HepG2 (cell line): Measurements from ENCODE around the gene CSTF1. TPM values are rescaled to one million over a fixed set of nuclear protein-coding genes. Genes with fewer than 3 reads are reported as not detected.

ENCODE experiments used
- GMEB1 ChIP-seq: sonication (generic); formaldehyde crosslinking; IDR thresholded peaks from 2 replicates; pipeline ENCODE4 v1.5.1; 2020; ENCODE audit warnings: missing genetic modification reagents, mild to moderate bottlenecking, borderline replicate concordance
- MAFK ChIP-seq, 2 experiments: IDR thresholded peaks in 1 of 2; conservative IDR thresholded peaks in 1 of 2; 2 replicates each; pipeline ENCODE4 v1.6.1; 2011; ENCODE audit warnings: improper control_type of control experiment in 2 of 2, low read length in 2 of 2
- MTA3 ChIP-seq: sonication (generic); formaldehyde crosslinking; IDR thresholded peaks from 2 replicates; pipeline ENCODE4 v1.4.0; 2020; ENCODE audit warnings: missing genetic modification reagents
- NR2F6 ChIP-seq, 2 experiments: IDR thresholded peaks; 2 replicates each; pipeline ENCODE4 v1.6.1; 2016; ENCODE audit warnings: antibody characterized with exemption in 1 of 2, mild to moderate bottlenecking in 1 of 2
- PAWR ChIP-seq: sonication (generic); formaldehyde crosslinking; IDR thresholded peaks from 2 replicates; pipeline ENCODE4 v1.4.0; 2020; ENCODE audit warnings: missing genetic modification reagents, mild to moderate bottlenecking, borderline replicate concordance
- RELA ChIP-seq: sonication (generic); formaldehyde crosslinking; IDR thresholded peaks from 2 replicates; pipeline ENCODE4 v1.4.0; 2020; ENCODE audit warnings: missing genetic modification reagents
- REPIN1 ChIP-seq: sonication (generic); formaldehyde crosslinking; IDR thresholded peaks from 2 replicates; pipeline ENCODE4 v1.8.0; 2022; ENCODE audit warnings: missing genetic modification reagents, low read depth, mild to moderate bottlenecking, borderline replicate concordance
- STAT5B ChIP-seq: sonication (generic); formaldehyde crosslinking; IDR thresholded peaks from 2 replicates; pipeline ENCODE4 v1.4.0; 2020; ENCODE audit warnings: missing genetic modification reagents
- TFE3 ChIP-seq: IDR thresholded peaks from 2 replicates; pipeline ENCODE4 v1.6.1; 2016
- THAP7 ChIP-seq: sonication (generic); formaldehyde crosslinking; IDR thresholded peaks from 2 replicates; pipeline ENCODE4 v1.8.1; 2023; ENCODE audit warnings: mild to moderate bottlenecking, missing genetic modification reagents
- WIZ ChIP-seq: sonication (generic); formaldehyde crosslinking; IDR thresholded peaks from 2 replicates; pipeline ENCODE4 v1.5.1; 2020; ENCODE audit warnings: mild to moderate bottlenecking, missing genetic modification reagents
- ZNF263 ChIP-seq: sonication (generic); formaldehyde crosslinking; IDR thresholded peaks from 2 replicates; pipeline ENCODE4 v1.4.0; 2020; ENCODE audit warnings: missing genetic modification reagents
- ZNF318 ChIP-seq: sonication (generic); formaldehyde crosslinking; IDR thresholded peaks from 2 replicates; pipeline ENCODE4 v1.4.0; 2020; ENCODE audit warnings: mild to moderate bottlenecking, missing genetic modification reagents
- ZNF33B ChIP-seq: sonication (generic); formaldehyde crosslinking; IDR thresholded peaks from 2 replicates; pipeline ENCODE4 v1.5.1; 2020; ENCODE audit warnings: mild to moderate bottlenecking, missing genetic modification reagents
- ZNF382 ChIP-seq: sonication (generic); formaldehyde crosslinking; IDR thresholded peaks from 2 replicates; pipeline ENCODE4 v1.5.0; 2020; ENCODE audit warnings: missing genetic modification reagents, mild to moderate bottlenecking, borderline replicate concordance
- polyA plus RNA-seq, 8 experiments: library from polyadenylated mRNA; depleted of rRNA in 3 of 8; stranded (reverse) in 7 of 8; unstranded in 1 of 8; fragments of >200 nt; fragmentation: Illumina TruSeq in 4 of 8; extraction: Trizol in 4 of 8; gene quantifications; 2 replicates each; pipeline versions ENCODE4 v1.2.1 to v1.2.3, GENCODE V29; 2011 to 2016; ENCODE audit warnings: low read depth in 4 of 8, missing spikeins in 1 of 8, mixed read lengths in 1 of 8; ENCODE audit not compliant: insufficient read depth in 1 of 8
- total RNA-seq, 5 experiments: library from RNA; depleted of rRNA; stranded (reverse); fragments of >200 nt; fragmentation: Illumina TruSeq; extraction: Trizol; gene quantifications; 2 replicates each; pipeline ENCODE4 v1.2.3, GENCODE V29; 2016; ENCODE audit warnings: low read depth in 1 of 5

CSTF1 gene
- total and polyA plus RNA-seq, 2 of the 13 experiments (the other 11 are each of a cell fraction or from before 2014, with no cell fraction given) = 70.9 to 100 TPM

GRCh38 chr20:56343861-56344381 lies 48.5 kb upstream of the CSTF1 start (continued):
- TF ChIP-seq MAFK (conservative IDR thresholded peaks at IDR 0.05 in 1 of 2, IDR thresholded peaks at IDR 0.05 in 1 of 2; ENCODE audit: low read length in 2 of 2) = no peak
- no peak for TF ChIP-seq THAP7
- TF ChIP-seq PAWR (CRISPR knock-in tag) = no peak
- TF ChIP-seq ZNF263 (CRISPR knock-in tag) = no peak
- TF ChIP-seq NR2F6 (IDR thresholded peaks at IDR 0.05) = no peak
- TF ChIP-seq NR2F6 (CRISPR knock-in tag; IDR thresholded peaks at IDR 0.05) = no peak
- TF ChIP-seq RELA (CRISPR knock-in tag) = 0 out of 2 replicates have a peak, but pooled peaks have one; percentile 29
- no peak for TF ChIP-seq GMEB1 (CRISPR knock-in tag)
- 0 out of 2 replicates have a peak, but pooled peaks have one; percentile 39 for TF ChIP-seq ZNF318 (CRISPR knock-in tag)
- TF ChIP-seq STAT5B (CRISPR knock-in tag) = no peak
- TF ChIP-seq ZNF33B (CRISPR knock-in tag) = no peak
- no peak for TF ChIP-seq REPIN1 (CRISPR knock-in tag)
- TF ChIP-seq TFE3 = no peak
- TF ChIP-seq WIZ (CRISPR knock-in tag) = no peak
- TF ChIP-seq ZNF382 (CRISPR knock-in tag) = no peak
- no peak for TF ChIP-seq MTA3 (CRISPR knock-in tag)
